T-helper 17 cell (primary cell): ENCODE measurements around the gene KCNJ5. TPM values are rescaled to one million over a fixed set of nuclear protein-coding genes. Genes with fewer than 3 reads are reported as not detected.

Source experiments
- ATAC-seq: fragments of 150-1000 bp; cut with Tn5 transposase; 2 replicates; pipeline ENCODE4 v1.10.0; 2021; ENCODE audit warnings: mild to moderate bottlenecking, moderate library complexity
- DNase-seq, 3 donors: peaks; one replicate each; pipeline versions ENCODE4 v3.0.0 to v3.0.0-alpha.2; 2020 to 2021
- H3K9me3 ChIP-seq: one replicate; pipeline ENCODE4 v1.7.0; 2013; ENCODE audit warnings: low read length, mild to moderate bottlenecking; ENCODE audit not compliant: control insufficient read depth, poor library complexity, severe bottlenecking
- H3K27ac Mint-ChIP-seq: one replicate; pipeline ENCODE4 v1.8.0; 2022; ENCODE audit warnings: mild to moderate bottlenecking, moderate library complexity, mixed read lengths
- H3K27me3 Mint-ChIP-seq: one replicate; pipeline ENCODE4 v1.8.0; 2022; ENCODE audit warnings: mixed read lengths
- H3K36me3 Mint-ChIP-seq: one replicate; pipeline ENCODE4 v1.8.0; 2022; ENCODE audit warnings: low read depth, mixed read lengths
- H3K4me1 Mint-ChIP-seq: one replicate; pipeline ENCODE4 v1.8.0; 2022; ENCODE audit warnings: mild to moderate bottlenecking, mixed read lengths
- H3K4me3 Mint-ChIP-seq: one replicate; pipeline ENCODE4 v1.8.0; 2022; ENCODE audit warnings: mild to moderate bottlenecking, moderate library complexity, mixed read lengths
- total RNA-seq, 4 donors: library from RNA in 2 of 4; stranded (reverse) in 2 of 4; gene quantifications; one replicate each; pipeline ENCODE4 v1.2.3 and lab custom pipeline; 2022 to 2026

Gene KCNJ5
- total RNA-seq, 2 donors from 2014 or later, result not detected

DNA sequence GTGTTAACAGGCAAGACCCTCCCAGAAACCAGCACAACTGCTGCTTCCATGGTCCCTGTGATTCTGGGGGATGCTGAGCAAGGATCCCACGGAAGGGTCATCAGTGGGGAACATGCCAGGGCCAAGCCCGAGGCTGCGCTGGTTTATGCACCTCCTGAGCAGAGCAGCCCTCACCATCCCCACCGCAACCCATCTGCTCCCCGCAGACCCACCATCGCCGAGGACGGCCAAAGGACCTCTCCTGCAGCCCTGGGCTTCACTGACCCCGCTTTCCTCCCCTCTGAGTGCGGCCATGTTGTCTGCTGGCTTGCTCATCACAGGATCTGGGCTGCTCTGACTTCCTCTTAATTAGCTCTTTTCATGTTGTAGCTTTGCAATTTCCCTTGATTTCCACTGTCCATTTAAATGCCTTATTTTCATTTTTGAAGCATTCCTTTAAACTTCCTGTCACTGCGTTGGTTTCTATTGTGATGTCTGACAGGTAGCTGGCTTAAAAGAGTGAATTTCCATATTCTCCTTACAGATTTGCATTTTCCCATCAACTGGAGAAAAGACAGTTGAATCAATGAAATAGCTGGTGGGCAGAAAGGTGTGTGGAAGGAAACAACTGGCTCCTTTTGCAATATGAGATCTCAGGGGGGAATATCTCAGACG lies 36.7 kb downstream of the KCNJ5 start:
- H3K27ac Mint-ChIP-seq, result peak overlapping the region; percentile 37

DNA sequence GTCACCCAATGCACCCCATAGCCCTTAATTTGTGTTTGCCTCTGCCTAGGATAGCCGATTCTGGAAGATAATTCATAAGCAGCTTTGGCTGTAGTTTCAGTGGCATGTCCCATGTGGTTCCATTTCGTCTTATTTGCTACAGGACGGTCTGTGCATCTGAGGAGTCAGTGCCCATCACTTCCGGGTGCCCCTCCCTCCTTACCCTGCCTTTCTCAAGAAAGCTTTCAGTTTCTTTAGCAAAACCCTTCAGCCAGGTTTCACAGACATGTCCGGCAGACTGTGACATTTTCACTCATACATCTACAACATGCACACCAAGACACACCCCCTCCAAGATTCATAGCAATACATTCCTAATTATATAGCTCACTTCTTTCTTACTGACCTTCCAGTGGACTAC lies 37.2 kb downstream of the KCNJ5 start:
- H3K9me3 ChIP-seq, result no peaks in the 10 kb centered on the region
- Mint-ChIP-seq H3K36me3 (no peaks in the 10 kb centered on the region), H3K4me3 (peak overlapping the region; percentile 82), H3K27ac (peak overlapping the region; percentile 37), H3K4me1 (peaks cover 9% of the 10 kb centered on the region), H3K27me3 (peaks cover 44% of the 10 kb centered on the region)
- DNase-seq, result no peak
- ATAC-seq, result peak; percentile 39

More for the DNA sequence above, 36.7 kb downstream of the KCNJ5 start:
- no peak for ATAC-seq
- Mint-ChIP-seq H3K4me3 (peak overlapping the region; percentile 82), H3K36me3 (no peaks in the 10 kb centered on the region), H3K4me1 (peaks cover 9% of the 10 kb centered on the region), H3K27me3 (peaks cover 43% of the 10 kb centered on the region)
- DNase-seq, result no peak
- no peaks in the 10 kb centered on the region for H3K9me3 ChIP-seq

DNA sequence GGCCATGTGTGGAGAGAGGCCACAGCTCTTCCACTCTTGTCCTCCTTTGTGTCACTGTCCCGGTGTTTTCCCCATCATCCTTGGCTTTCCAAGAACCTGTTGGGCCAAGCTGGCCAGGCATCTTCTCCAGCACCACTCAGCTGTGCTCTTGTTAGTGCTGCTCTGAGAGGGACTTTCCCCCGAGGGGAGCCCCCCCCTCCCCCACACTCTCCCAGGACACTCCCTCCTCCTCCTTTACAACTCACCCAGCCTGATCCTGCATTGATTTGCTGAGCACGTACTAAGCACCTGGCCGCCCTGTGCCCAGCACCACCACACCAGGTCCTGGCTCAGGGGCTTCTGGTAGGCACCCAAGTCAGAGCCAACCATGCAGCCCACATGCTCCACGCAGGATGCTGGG lies 38.3 kb downstream of the KCNJ5 start:
- peaks cover 45% of the 10 kb centered on the region for H3K27me3 Mint-ChIP-seq
- H3K4me3 Mint-ChIP-seq, result peak overlapping the region; percentile 63
- peaks cover 2% of the 10 kb centered on the region for H3K36me3 Mint-ChIP-seq
- no peaks in the 10 kb centered on the region for H3K9me3 ChIP-seq
- no peak for DNase-seq
- ATAC-seq, result no peak
- H3K27ac Mint-ChIP-seq, result no peak overlapping the region
- H3K4me1 Mint-ChIP-seq, result peaks cover 9% of the 10 kb centered on the region

DNA sequence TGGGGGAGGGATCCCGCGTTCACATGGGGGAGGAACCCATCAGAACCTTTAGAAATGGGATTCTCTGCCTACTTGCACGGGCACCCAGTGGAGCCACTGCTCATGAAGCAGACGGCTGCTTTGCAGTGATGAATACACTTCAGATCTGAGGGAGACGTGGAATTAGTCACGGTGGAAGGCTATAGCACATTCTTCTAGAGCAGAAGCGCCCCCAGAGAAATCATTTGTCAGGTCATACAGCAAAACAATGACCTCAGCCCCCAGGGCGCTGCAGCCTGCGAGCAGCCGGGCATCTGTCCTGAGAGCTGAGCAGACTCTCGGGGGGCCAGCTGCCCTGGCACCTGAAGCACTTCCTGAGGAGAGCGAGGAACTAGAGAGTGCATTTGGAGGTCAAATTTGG lies 38.8 kb downstream of the KCNJ5 start:
- Mint-ChIP-seq H3K27me3 (peaks cover 46% of the 10 kb centered on the region), H3K4me3 (no peak overlapping the region), H3K4me1 (peaks cover 9% of the 10 kb centered on the region), H3K27ac (no peak overlapping the region), H3K36me3 (peaks cover 2% of the 10 kb centered on the region)
- no peak for ATAC-seq
- H3K9me3 ChIP-seq, result no peaks in the 10 kb centered on the region
- no peak for DNase-seq

DNA sequence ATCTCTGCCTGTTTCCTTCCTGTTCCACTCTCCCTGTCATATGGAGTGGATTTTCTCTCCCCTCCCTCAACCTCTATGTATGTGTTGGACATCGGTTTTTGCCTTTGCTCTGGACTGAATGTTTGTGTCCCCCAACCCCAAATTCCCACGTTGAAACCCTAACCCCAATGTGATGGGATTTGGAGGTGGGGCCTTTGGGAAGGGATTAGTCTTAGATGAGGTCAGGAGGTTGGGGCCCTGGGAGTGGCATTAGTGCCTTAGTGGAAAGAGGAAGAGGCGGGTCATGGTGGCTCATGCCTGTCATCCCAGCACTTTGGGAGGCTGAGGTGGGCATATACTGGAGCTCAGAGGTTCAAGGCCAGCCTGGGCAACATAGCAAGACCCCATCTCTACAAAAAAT lies 39.9 kb downstream of the KCNJ5 start:
- DNase-seq, result no peak
- Mint-ChIP-seq H3K36me3 (peaks cover 2% of the 10 kb centered on the region), H3K27ac (no peak overlapping the region), H3K27me3 (peaks cover 46% of the 10 kb centered on the region), H3K4me1 (peaks cover 9% of the 10 kb centered on the region), H3K4me3 (no peak overlapping the region)
- ATAC-seq, result no peak
- H3K9me3 ChIP-seq, result no peaks in the 10 kb centered on the region

DNA sequence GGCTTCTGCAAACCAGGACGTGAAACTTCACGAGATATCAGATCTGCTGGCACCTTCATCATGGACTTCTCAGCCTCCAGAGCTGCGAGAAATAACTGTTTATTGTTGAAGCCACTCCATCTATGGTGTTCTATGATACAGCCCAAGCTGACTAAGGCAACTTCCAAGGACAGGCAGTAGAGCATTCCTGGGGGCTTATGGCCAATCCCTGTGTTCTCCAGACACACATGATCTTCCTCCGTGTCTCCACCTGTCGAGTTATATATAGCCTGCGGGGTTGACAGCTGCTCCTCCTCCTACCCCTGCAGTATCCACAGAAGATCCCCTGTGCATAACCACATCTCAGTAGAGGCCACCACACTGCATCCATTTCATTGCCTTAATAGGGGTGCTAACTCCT lies 40.5 kb downstream of the KCNJ5 start:
- Mint-ChIP-seq H3K4me3 (no peak overlapping the region), H3K27me3 (peaks cover 41% of the 10 kb centered on the region), H3K36me3 (peaks cover 2% of the 10 kb centered on the region), H3K27ac (no peak overlapping the region), H3K4me1 (peaks cover 9% of the 10 kb centered on the region)
- no peak for DNase-seq
- no peaks in the 10 kb centered on the region for H3K9me3 ChIP-seq
- ATAC-seq, result no peak

DNA sequence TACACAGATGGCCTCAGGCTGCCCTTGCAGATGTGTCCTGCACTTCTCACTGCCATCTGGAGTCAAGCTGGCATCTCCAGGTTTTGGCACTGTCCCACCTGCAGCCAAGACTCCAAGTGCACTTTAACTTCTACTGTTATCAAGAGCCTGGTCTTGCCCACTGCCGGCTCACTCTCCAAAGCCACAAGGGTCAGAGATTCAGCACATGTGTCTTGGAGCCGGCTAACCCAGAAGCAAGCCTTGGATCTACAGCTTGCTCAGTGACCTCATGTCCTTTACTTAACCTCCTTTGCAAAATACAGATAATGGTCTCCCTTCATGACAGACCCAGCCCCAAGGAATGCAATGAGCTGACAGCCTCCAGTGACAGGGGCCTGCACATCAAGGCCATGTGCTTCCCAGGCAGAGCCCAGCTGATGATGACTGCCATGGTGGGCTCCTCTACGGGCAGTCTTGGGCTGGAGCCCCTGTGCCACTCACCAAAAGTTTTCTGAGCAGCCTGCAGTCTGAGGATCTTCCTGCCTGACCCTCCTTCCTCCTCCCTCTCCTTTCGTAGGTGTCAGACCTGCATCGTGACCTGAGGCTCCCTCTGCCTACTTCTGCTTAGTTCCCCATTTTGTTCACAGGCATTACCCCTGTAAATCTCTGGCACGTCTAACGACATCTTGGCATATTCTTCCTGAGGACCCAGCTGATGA lies 42.5 kb downstream of the KCNJ5 start:
- peaks cover 2% of the 10 kb centered on the region for H3K36me3 Mint-ChIP-seq
- no peak for ATAC-seq
- peak overlapping the region; percentile 8 for H3K27ac Mint-ChIP-seq
- no peak overlapping the region for H3K4me3 Mint-ChIP-seq
- no peaks in the 10 kb centered on the region for H3K9me3 ChIP-seq
- DNase-seq, result no peak
- H3K27me3 Mint-ChIP-seq, result peaks cover 31% of the 10 kb centered on the region
- peaks cover 8% of the 10 kb centered on the region for H3K4me1 Mint-ChIP-seq

DNA sequence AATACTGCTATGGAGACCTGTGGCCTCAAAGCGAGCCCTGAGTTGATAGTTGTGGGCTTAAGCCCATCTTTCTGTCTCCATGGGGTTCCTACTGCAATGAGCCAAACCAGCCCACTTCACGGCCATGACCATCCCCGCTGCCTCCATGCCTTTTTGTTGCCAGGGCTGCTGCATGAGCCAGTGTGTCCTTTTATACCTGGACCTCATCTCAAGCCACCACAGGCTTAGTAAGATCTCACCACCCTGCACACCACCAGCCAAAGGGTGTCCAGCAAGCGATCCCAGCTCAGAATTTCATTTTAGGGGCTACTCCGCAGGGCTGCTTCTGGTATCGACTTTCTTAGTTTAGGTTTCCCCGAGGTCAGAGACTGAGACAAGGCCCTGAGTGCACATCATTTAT lies 43.2 kb downstream of the KCNJ5 start:
- Mint-ChIP-seq H3K27ac (peak overlapping the region; percentile 8), H3K36me3 (peaks cover 2% of the 10 kb centered on the region), H3K27me3 (peaks cover 31% of the 10 kb centered on the region), H3K4me3 (no peak overlapping the region), H3K4me1 (peaks cover 5% of the 10 kb centered on the region)
- no peaks in the 10 kb centered on the region for H3K9me3 ChIP-seq
- DNase-seq, result no peak
- no peak for ATAC-seq

DNA sequence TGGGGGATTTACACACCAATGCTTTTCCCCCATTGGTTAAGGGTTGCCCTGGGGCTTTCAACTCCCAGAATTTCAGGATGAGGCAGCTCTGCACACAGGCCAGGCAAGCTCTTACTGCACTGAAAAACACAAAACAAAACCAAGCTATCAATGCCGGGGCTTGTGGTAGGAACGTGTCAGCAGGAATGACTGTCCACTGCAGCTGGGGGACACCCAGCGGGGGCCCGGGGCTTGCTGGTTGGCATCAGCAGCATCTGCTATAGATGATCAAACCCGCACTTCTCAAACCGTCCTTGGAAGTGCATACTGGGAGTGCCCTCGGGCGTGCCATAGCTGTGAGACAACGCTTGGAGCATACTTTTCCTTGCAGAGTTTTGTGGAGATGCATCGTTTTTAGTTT lies 43.8 kb downstream of the KCNJ5 start:
- ATAC-seq (no peak), DNase-seq (no peak)
- H3K4me1 Mint-ChIP-seq, result peaks cover 2% of the 10 kb centered on the region
- H3K27ac Mint-ChIP-seq, result no peak overlapping the region
- H3K27me3 Mint-ChIP-seq, result peaks cover 25% of the 10 kb centered on the region
- peaks cover 2% of the 10 kb centered on the region for H3K36me3 Mint-ChIP-seq
- no peak overlapping the region for H3K4me3 Mint-ChIP-seq
- H3K9me3 ChIP-seq, result no peaks in the 10 kb centered on the region

DNA sequence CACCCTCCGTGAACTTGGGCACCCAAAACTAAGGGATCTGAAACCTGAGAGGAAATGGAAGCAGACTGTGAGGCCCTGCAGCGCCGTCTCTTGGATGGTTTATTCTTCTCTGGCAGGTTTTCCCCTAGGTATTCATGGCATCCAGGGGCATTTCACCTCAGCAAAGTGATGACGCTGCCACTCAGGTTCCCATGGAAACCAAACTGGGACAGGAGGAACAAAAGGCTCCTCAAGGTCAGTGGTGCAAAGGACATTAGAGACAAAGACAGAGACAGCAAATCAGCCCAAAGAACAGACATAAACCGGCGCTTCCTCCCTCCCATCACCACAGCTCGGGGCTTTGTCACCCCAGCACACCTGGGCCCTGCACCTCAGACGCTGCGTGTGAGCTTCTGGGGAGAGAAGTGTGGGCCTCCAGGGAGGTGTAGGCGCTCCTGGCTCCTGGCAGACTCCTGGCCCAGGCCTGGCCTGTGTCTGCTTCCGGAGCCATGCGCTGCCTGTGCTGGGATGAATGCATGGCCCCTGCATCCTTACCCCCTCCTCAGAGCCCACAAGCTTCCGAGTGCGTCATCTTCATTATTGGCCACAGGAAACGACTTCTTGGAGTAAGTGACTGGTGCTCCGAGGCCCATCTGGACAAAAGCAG lies 45.6 kb downstream of the KCNJ5 start:
- no peak overlapping the region for H3K4me3 Mint-ChIP-seq
- ATAC-seq (no peak), DNase-seq (no peak)
- H3K9me3 ChIP-seq, result no peaks in the 10 kb centered on the region
- peaks cover 24% of the 10 kb centered on the region for H3K27me3 Mint-ChIP-seq
- no peak overlapping the region for H3K27ac Mint-ChIP-seq
- H3K4me1 Mint-ChIP-seq, result peaks cover 2% of the 10 kb centered on the region
- peaks cover 2% of the 10 kb centered on the region for H3K36me3 Mint-ChIP-seq

DNA sequence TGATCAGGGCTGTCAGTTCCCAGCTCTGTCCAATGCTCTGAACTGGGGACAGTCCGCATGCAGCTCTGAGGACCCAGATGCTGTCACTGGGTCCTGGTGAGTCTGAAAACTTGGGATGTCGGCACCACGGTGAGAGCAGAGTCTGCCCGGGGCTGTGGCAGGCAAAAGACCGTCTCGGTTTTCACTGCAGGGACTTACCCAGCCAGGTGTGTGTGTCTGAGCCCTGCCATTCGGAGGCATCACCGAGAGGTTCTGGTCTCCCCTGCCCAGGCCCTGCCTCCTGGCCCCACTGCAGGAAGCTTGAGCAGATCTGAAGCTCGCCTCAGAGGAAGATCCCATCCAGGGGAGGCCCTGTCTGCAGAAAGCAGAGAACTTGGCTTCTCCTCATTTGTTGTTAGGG lies 46.3 kb downstream of the KCNJ5 start:
- H3K9me3 ChIP-seq, result no peaks in the 10 kb centered on the region
- peaks cover 2% of the 10 kb centered on the region for H3K36me3 Mint-ChIP-seq
- ATAC-seq (no peak), DNase-seq (no peak)
- H3K4me3 Mint-ChIP-seq, result no peak overlapping the region
- H3K27me3 Mint-ChIP-seq, result peaks cover 26% of the 10 kb centered on the region
- H3K4me1 Mint-ChIP-seq, result peaks cover 2% of the 10 kb centered on the region
- no peak overlapping the region for H3K27ac Mint-ChIP-seq

DNA sequence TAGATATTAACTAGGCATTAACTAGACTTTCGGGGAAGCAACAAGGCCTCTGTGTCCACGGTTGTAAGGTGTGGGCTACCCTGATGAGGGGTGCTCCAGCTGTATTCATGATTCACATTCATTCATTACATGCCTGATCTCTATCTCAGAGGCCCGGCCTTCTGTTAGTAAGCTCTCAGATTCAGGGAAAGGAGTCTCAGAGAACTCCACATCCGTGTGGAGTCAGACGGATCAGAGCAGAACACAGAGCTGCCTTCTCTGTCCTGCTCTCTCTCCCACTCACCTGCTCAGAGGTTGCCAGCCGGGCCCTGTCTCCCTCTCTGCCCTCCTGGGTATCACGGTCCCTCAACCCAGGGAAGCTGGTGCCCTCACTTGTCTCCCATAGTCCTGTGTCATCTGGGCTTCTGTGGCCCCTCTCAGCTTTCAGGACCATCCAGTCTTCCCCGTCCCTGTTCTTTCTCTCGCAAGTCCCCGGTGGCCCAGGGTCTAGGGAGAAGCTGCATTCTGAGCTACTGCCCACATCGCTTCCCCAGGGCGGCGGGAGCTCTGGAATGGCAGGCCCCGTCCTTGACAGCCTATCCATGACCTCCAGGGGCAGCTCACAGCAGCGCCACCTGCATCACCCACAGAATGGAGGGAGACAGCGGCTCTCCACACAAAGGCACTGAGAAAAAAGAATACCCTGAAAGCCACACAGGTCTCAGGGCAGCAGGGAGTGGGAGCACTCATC lies 47.2 kb downstream of the KCNJ5 start:
- Mint-ChIP-seq H3K4me3 (no peak overlapping the region), H3K27ac (no peak overlapping the region)
- ATAC-seq, result no peak

DNA sequence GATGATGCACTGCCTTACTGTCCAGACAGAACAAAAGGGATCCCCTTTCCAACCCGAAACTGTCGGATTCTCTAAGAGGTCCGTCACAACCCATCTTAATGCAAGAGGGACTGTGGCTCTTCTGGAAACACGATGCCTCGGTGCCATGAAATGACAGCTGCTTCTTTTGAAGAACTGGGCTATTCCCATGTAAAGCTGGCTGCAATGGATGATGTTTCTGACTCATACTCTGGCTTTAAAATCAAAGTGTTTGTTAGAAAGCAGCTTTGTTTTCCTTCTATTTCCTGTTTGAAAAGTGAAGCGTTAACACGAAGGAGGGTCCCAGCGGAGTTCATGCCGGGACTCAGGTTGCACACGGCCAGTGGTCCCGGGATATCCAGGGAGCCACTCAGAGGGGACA lies 48.4 kb downstream of the KCNJ5 start:
- Mint-ChIP-seq H3K36me3 (no peaks in the 10 kb centered on the region), H3K4me3 (no peak overlapping the region)
- no peak for DNase-seq

More for the DNA sequence above, 47.2 kb downstream of the KCNJ5 start:
- no peaks in the 10 kb centered on the region for H3K9me3 ChIP-seq
- peaks cover 2% of the 10 kb centered on the region for H3K4me1 Mint-ChIP-seq
- DNase-seq, result no peak
- H3K36me3 Mint-ChIP-seq, result peaks cover 2% of the 10 kb centered on the region
- H3K27me3 Mint-ChIP-seq, result peaks cover 27% of the 10 kb centered on the region

More for the DNA sequence above, 48.4 kb downstream of the KCNJ5 start:
- no peak for ATAC-seq
- no peaks in the 10 kb centered on the region for H3K9me3 ChIP-seq
- Mint-ChIP-seq H3K4me1 (peaks cover 2% of the 10 kb centered on the region), H3K27ac (no peak overlapping the region), H3K27me3 (peaks cover 24% of the 10 kb centered on the region)
